ENCODE measurements around the gene SLC39A10. TPM values are rescaled to one million over a fixed set of nuclear protein-coding genes. Genes with fewer than 3 reads are reported as not detected.

SLC39A10 gene
- total RNA-seq, 4 donors from 2014 or later = 12.5 to 29.3 (median 16.5) TPM

DNA sequence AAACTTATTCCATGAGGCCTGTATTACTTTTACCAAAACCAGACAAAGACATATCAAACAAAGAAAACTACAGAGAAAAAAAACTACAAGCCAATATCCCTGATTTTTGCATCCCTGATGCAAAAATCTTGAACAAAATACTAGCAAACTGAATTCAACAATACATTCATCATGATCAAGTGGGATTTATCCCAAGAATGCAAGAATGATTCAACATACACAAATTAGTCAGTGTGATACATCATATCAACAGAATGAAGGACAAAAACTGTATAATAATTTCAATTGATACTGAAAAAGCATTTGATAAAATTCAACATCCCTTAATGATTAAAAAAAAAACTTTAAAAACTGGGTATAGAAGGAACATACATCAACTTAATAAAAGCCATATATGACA, 106.8 kb downstream of the SLC39A10 start:
- no peak for DNase-seq (ENCODE audit: low spot score)
- no peak for ATAC-seq (ENCODE audit: low FRiP score)
- TF ChIP-seq, protein P1, sequence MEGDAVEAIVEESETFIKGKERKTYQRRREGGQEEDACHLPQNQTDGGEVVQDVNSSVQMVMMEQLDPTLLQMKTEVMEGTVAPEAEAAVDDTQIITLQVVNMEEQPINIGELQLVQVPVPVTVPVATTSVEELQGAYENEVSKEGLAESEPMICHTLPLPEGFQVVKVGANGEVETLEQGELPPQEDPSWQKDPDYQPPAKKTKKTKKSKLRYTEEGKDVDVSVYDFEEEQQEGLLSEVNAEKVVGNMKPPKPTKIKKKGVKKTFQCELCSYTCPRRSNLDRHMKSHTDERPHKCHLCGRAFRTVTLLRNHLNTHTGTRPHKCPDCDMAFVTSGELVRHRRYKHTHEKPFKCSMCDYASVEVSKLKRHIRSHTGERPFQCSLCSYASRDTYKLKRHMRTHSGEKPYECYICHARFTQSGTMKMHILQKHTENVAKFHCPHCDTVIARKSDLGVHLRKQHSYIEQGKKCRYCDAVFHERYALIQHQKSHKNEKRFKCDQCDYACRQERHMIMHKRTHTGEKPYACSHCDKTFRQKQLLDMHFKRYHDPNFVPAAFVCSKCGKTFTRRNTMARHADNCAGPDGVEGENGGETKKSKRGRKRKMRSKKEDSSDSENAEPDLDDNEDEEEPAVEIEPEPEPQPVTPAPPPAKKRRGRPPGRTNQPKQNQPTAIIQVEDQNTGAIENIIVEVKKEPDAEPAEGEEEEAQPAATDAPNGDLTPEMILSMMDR (IDR thresholded peaks at IDR 0.05) = no peak

DNA sequence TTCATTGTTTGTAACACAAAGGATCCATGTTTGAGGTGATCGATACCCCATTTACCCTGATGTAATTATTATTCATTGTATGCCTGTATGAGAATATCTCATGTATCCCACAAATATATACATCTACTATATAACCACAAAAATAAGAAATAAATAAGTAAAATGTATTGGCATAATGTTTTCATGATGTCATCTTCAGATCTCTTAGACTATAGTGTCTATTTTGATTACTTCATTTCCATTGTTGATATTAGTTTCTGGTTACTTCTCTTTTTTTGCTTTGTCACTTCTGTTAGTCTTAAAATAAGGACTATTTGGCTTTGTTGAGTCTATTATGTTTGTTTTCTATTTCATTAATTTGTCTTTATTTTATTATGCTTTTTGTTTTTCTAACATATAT, 109.7 kb downstream of the SLC39A10 start:
- TF ChIP-seq, protein P1 (IDR thresholded peaks at IDR 0.05) = no peak
- DNase-seq (ENCODE audit: low spot score) (no peak), ATAC-seq (ENCODE audit: low FRiP score) (no peak)

DNA sequence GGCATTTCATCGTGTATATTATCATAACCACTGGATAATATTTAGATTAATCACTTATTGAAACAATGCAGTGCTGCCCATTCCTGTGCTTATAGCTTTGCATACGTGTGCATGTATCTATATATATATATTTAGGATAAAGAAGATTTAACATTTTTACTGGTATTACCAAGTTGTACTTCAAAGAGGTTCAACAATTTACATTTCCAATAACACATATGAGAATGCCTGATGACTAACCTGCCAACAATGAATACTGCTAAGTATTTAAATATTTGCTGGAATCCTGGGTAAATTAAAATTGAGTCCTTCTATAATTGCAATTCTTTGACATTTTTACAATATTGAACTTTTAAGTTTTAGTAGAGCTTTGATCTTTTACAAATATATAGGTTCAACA, 111.4 kb downstream of the SLC39A10 start:
- TF ChIP-seq, protein P1 (IDR thresholded peaks at IDR 0.05) = no peak
- ATAC-seq (ENCODE audit: low FRiP score) (no peak), DNase-seq (ENCODE audit: low spot score) (no peak)

DNA sequence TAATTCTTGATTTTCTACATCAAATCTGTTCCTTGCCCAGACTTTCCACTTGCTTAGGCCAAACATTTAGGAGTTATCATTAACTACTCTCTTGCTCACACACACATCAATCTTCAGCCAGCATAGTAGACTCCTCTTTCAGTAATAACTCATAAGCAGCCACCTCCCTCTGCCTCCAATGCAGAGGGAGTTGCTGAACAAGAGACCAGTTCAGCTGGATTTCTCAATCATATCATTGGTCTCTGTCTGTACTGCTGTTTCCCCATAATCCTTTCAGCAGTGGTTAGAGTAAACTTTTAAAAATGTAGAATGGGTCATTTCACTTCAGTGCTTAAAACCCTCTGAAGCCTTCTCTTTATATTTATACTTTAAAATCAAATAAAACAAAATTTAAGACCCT, 112.9 kb downstream of the SLC39A10 start:
- TF ChIP-seq, protein P1 (IDR thresholded peaks at IDR 0.05) = no peak
- no peak for ATAC-seq (ENCODE audit: low FRiP score)
- no peak for DNase-seq (ENCODE audit: low spot score)

DNA sequence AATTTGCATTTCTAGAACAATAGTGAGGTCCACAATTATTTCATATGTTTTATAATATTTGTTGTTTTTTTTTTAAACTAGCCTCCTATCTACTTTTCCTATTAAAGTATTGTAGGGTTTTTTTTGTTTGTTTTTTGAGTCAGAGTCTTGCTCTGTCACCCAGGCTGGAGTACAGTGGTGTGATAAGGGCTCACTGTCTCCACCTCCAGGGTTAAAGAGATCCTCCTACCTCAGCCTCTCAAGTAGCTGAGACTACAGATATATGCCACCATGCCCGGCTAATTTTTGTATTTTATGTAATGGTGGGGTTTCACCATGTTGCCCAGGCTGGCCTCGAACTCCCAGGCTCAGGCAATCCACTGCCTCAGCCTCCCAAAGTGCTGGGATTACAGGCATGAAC, 122.5 kb downstream of the SLC39A10 start:
- DNase-seq (ENCODE audit: low spot score) = no peak
- TF ChIP-seq, protein P1 (IDR thresholded peaks at IDR 0.05) = no peak
- ATAC-seq (ENCODE audit: low FRiP score) = no peak

DNA sequence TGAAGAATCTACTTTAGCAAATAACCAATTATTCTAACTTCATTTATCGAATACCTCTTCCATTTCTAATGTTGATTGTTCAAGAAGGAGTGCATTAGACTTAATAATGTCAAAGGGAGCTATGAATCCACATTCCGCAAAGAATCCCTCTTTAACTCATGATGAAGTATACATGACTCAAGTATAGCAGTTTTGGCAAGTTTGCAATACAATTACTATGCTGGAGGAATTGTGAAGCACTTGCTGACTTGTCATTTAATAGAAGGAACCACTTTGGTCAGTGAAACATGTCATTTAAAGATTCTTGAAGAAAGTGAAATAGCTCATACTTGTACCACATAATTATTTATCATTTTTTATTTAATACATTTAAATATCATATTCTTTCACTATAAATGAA, 125.1 kb downstream of the SLC39A10 start:
- ATAC-seq (ENCODE audit: low FRiP score) (no peak), DNase-seq (ENCODE audit: low spot score) (no peak)
- TF ChIP-seq, protein P1 (IDR thresholded peaks at IDR 0.05) = no peak

Small RNA genes within 50 kb of the gene (small RNA-seq; reads per million reads assigned to genes)
- not detected for gene RNU6-915P
